ENCODE measurements around the gene WDR62.

GRCh38 chr19:36051236-36051635, 3.5 kb upstream of the WDR62 start:
- TF ChIP-seq CTCF (tag by site-specific recombination; IDR thresholded peaks at IDR 0.05), result peak; percentile 97
- no peak for TF ChIP-seq ZNF660 (tag by site-specific recombination; IDR thresholded peaks at IDR 0.05)

All from HEK293 (cell line).